Testis (tissue), 2 donors: ENCODE results near the gene BPIFB4.

ENCODE experiments used
- CTCF ChIP-seq, 3 experiments: fragments of 450-650 bp in 2 of 3; fragments of 200-600 bp in 1 of 3; sonication (generic) in 1 of 3; IDR thresholded peaks; one replicate each; pipeline ENCODE4 v1.5.1; 2016 to 2019; ENCODE audit warnings: antibody characterized with exemption in 3 of 3, mild to moderate bottlenecking in 2 of 3, moderate library complexity in 1 of 3
- POLR2A ChIP-seq: fragments of 450-650 bp; IDR thresholded peaks from one replicate; pipeline ENCODE4 v1.6.1; 2017; ENCODE audit warnings: antibody characterized with exemption, mild to moderate bottlenecking, moderate library complexity

- TF ChIP-seq CTCF (IDR thresholded peaks at IDR 0.05) (no peak), POLR2A (no peak)
These were observed 48.1 kb downstream of the BPIFB4 start for GRCh38 chr20:33127422-33128097.
